HepG2 (cell line): ENCODE data around the gene MAMSTR. TPM values are rescaled to one million over a fixed set of nuclear protein-coding genes. Genes with fewer than 3 reads are reported as not detected.

ENCODE experiments used
- ATAC-seq: fragments of 200-7000 bp; cut with Tn5 transposase; 3 replicates; pipeline ENCODE4 v1.9.1; 2020; ENCODE audit warnings: mild to moderate bottlenecking, moderate library complexity
- BruUV-seq: library from RNA; stranded (reverse); fragments of 400-500 nt; replicated peaks from 2 replicates; lab custom pipeline; 2021; lab: Mats Ljungman, UMichigan
- CTCF ChIA-PET: fragments of 300-600 bp; formaldehyde crosslinking; extraction: SDS; loops from one replicate; lab custom pipeline; 2021; ENCODE audit warnings: low total read pairs, inconsistent platforms, low intra/inter-chr PET ratio; lab: Yijun Ruan, JAX
- POLR2A ChIA-PET: fragments of 350-600 bp; sonication (Branson Sonifier 250); formaldehyde crosslinking; loops from one replicate; lab custom pipeline; 2020; ENCODE audit warnings: antibody characterized with exemption, inconsistent platforms; lab: Yijun Ruan, JAX
- DNase-seq: peaks from one replicate; pipeline ENCODE4 v3.0.0-alpha.2; 2015; ENCODE audit warnings: low spot score
- FAIRE-seq: peaks from 3 replicates; lab custom pipeline; 2011; peaks lifted over from hg19 to GRCh38; lab: Jason Lieb, UNC
- H2AFZ ChIP-seq: one replicate; pipeline ENCODE4 v1.6.1; 2011; ENCODE audit warnings: low read length, inconsistent platforms
- H3K27ac ChIP-seq: fragments of 300-600 bp; 3 replicates; pipeline ENCODE4 v1.8.0; 2011; ENCODE audit warnings: mixed run types, mild to moderate bottlenecking, mixed read lengths, low read length, inconsistent platforms; ENCODE audit not compliant: insufficient read depth; ENCODE audit errors: extremely low read length
- H3K27me3 ChIP-seq, 2 experiments: fragments of 200-600 bp in 1 of 2; 2 replicates in 1 of 2; 3 replicates in 1 of 2; pipeline versions ENCODE4 v1.6.0 to v1.8.0; 2011; ENCODE audit warnings: low read length in 2 of 2, mild to moderate bottlenecking in 2 of 2, moderate library complexity in 2 of 2, inconsistent platforms in 1 of 2; ENCODE audit not compliant: insufficient read depth in 2 of 2, control insufficient read depth in 1 of 2
- H3K36me3 ChIP-seq, 2 experiments: fragments of 200-600 bp in 1 of 2; replicated peaks in 1 of 2; 2 replicates in 1 of 2; 3 replicates in 1 of 2; pipeline versions ENCODE4 v1.5.1 to v1.8.0; 2011; ENCODE audit warnings: low read length in 2 of 2, inconsistent platforms in 1 of 2; ENCODE audit not compliant: insufficient read depth in 2 of 2, control insufficient read depth in 1 of 2
- H3K4me1 ChIP-seq: 2 replicates; pipeline ENCODE4 v1.5.1; 2012; ENCODE audit warnings: low read length, inconsistent platforms; ENCODE audit not compliant: insufficient read depth
- H3K4me2 ChIP-seq: 2 replicates; pipeline ENCODE4 v1.6.0; 2011; ENCODE audit warnings: low read depth, low read length, inconsistent platforms
- H3K4me3 ChIP-seq, 3 experiments: fragments of 200-600 bp in 1 of 3; sonication (generic), shearing (Covaris generic) in 1 of 3; replicated peaks in 1 of 3; 2 replicates each; pipeline ENCODE4 v1.5.1; 2011 to 2016; ENCODE audit warnings: low read length in 3 of 3, inconsistent platforms in 2 of 3, low read depth in 2 of 3, mild to moderate bottlenecking in 2 of 3, control low read depth in 1 of 3, mixed read lengths in 1 of 3; ENCODE audit not compliant: insufficient read depth in 1 of 3
- H3K79me2 ChIP-seq: one replicate; pipeline ENCODE4 v1.6.1; 2011; ENCODE audit warnings: low read length, inconsistent platforms; ENCODE audit not compliant: insufficient read depth
- H3K9ac ChIP-seq: 2 replicates; pipeline ENCODE4 v1.6.0; 2011; ENCODE audit warnings: mild to moderate bottlenecking, low read depth, low read length, inconsistent platforms; ENCODE audit not compliant: insufficient read depth
- H3K9me3 ChIP-seq: 2 replicates; pipeline ENCODE4 v1.5.1; 2012; ENCODE audit warnings: mild to moderate bottlenecking, low read length
- H4K20me1 ChIP-seq: 2 replicates; pipeline ENCODE4 v1.6.0; 2011; ENCODE audit warnings: inconsistent platforms, mild to moderate bottlenecking, low read length, moderate library complexity; ENCODE audit not compliant: insufficient read depth
- HNRNPLL ChIP-seq: fragments of 200-400 bp; formaldehyde crosslinking; IDR thresholded peaks from 2 replicates; pipeline ENCODE4 v1.6.1; 2017; ENCODE audit warnings: mild to moderate bottlenecking, low read depth, low read length; ENCODE audit not compliant: poor library complexity, severe bottlenecking
- LCORL ChIP-seq, 2 experiments: fragments of 450-650 bp in 1 of 2; sonication (generic) in 1 of 2; formaldehyde crosslinking in 1 of 2; IDR thresholded peaks; 2 replicates each; pipeline versions ENCODE4 v1.5.0 to v1.6.1; 2017 to 2020; ENCODE audit warnings: antibody characterized with exemption in 1 of 2, missing genetic modification reagents in 1 of 2
- PCBP1 ChIP-seq: fragments of 200-400 bp; formaldehyde crosslinking; IDR thresholded peaks from 2 replicates; pipeline ENCODE4 v1.6.1; 2017; ENCODE audit warnings: mild to moderate bottlenecking, low read depth, low read length, borderline replicate concordance
- POLR2A ChIP-seq, 2 experiments: IDR thresholded peaks; 2 replicates each; pipeline ENCODE4 v1.6.1; 2011; ENCODE audit warnings: low read depth in 2 of 2, low read length in 2 of 2, mild to moderate bottlenecking in 1 of 2, moderate library complexity in 1 of 2; ENCODE audit not compliant: insufficient read depth in 1 of 2
- SKI ChIP-seq: fragments of 450-650 bp; IDR thresholded peaks from one replicate; pipeline ENCODE4 v1.6.1; 2018; ENCODE audit warnings: mild to moderate bottlenecking; ENCODE audit not compliant: partially characterized antibody
- SMYD3 ChIP-seq: sonication (generic); formaldehyde crosslinking; IDR thresholded peaks from 2 replicates; pipeline ENCODE4 v1.8.1; 2023; ENCODE audit warnings: mild to moderate bottlenecking, missing genetic modification reagents
- STAG1 ChIP-seq: sonication (generic); formaldehyde crosslinking; IDR thresholded peaks from 2 replicates; pipeline ENCODE4 v1.4.0; 2020; ENCODE audit warnings: missing genetic modification reagents
- TCF7L2 ChIP-seq: IDR thresholded peaks from 2 replicates; pipeline ENCODE4 v1.6.1; 2011; ENCODE audit warnings: mild to moderate bottlenecking, low read depth, low read length, moderate library complexity
- U2AF2 ChIP-seq: fragments of 200-400 bp; formaldehyde crosslinking; IDR thresholded peaks from 2 replicates; pipeline ENCODE4 v1.6.1; 2017; ENCODE audit warnings: low read depth, mild to moderate bottlenecking, low read length
- ZBTB46 ChIP-seq: sonication (generic); formaldehyde crosslinking; IDR thresholded peaks from 2 replicates; pipeline ENCODE4 v1.4.0; 2020; ENCODE audit warnings: mild to moderate bottlenecking, missing genetic modification reagents, borderline replicate concordance
- ZKSCAN5 ChIP-seq: sonication (generic); formaldehyde crosslinking; IDR thresholded peaks from 2 replicates; pipeline ENCODE4 v1.5.1; 2020; ENCODE audit warnings: mild to moderate bottlenecking, missing genetic modification reagents
- ZNF33B ChIP-seq: sonication (generic); formaldehyde crosslinking; IDR thresholded peaks from 2 replicates; pipeline ENCODE4 v1.5.1; 2020; ENCODE audit warnings: mild to moderate bottlenecking, missing genetic modification reagents
- ZNF441 ChIP-seq: sonication (generic); formaldehyde crosslinking; IDR thresholded peaks from 2 replicates; pipeline ENCODE4 v1.7.0; 2021; ENCODE audit warnings: missing genetic modification reagents, borderline replicate concordance
- ZNF605 ChIP-seq: sonication (generic); formaldehyde crosslinking; IDR thresholded peaks from 2 replicates; pipeline ENCODE4 v1.8.0; 2022; ENCODE audit warnings: mild to moderate bottlenecking, missing genetic modification reagents
- WGBS: methylation state at CpG from one replicate; pipeline ENCODE4 v1.1.6; 2017; ENCODE audit warnings: low lambda C conversion rate; 5-methylcytosine and 5-hydroxymethylcytosine counted together
- in situ Hi-C: cut with HindIII; loops from 2 replicates; pipeline ENCODE4 v1.10.0; 2017; ENCODE audit warnings: low pct_unique_long_range_greater_than_20kb; ENCODE audit not compliant: extremely low pct_ligation_motif_present
- intact Hi-C: fragments of 100-400 bp; cut with micrococcal nuclease; formaldehyde crosslinking; loops from one replicate; pipeline ENCODE4 v1.10.0; 2022; ENCODE audit not compliant: unreplicated experiment
- polyA plus RNA-seq, 8 experiments: library from polyadenylated mRNA; depleted of rRNA in 3 of 8; stranded (reverse) in 7 of 8; unstranded in 1 of 8; fragments of >200 nt; fragmentation: Illumina TruSeq in 4 of 8; extraction: Trizol in 4 of 8; gene quantifications; 2 replicates each; pipeline versions ENCODE4 v1.2.1 to v1.2.3, GENCODE V29; 2011 to 2016; ENCODE audit warnings: low read depth in 4 of 8, missing spikeins in 1 of 8, mixed read lengths in 1 of 8; ENCODE audit not compliant: insufficient read depth in 1 of 8
- total RNA-seq, 5 experiments: library from RNA; depleted of rRNA; stranded (reverse); fragments of >200 nt; fragmentation: Illumina TruSeq; extraction: Trizol; gene quantifications; 2 replicates each; pipeline ENCODE4 v1.2.3, GENCODE V29; 2016; ENCODE audit warnings: low read depth in 1 of 5
- TF ChIP-seq, protein P1 (sequence below): sonication (generic); formaldehyde crosslinking; IDR thresholded peaks from 2 replicates; pipeline ENCODE4 v1.4.0; 2020; ENCODE audit warnings: mild to moderate bottlenecking, missing genetic modification reagents
- TF ChIP-seq, protein P2 (sequence below): sonication (generic); formaldehyde crosslinking; IDR thresholded peaks from 2 replicates; pipeline ENCODE4 v1.8.0; 2023; ENCODE audit warnings: mild to moderate bottlenecking, missing genetic modification reagents

Gene MAMSTR
- total and polyA plus RNA-seq, 2 of the 13 experiments (the other 11 are each of a cell fraction or from before 2014, with no cell fraction given): 2.2 to 2.4 TPM

DNA sequence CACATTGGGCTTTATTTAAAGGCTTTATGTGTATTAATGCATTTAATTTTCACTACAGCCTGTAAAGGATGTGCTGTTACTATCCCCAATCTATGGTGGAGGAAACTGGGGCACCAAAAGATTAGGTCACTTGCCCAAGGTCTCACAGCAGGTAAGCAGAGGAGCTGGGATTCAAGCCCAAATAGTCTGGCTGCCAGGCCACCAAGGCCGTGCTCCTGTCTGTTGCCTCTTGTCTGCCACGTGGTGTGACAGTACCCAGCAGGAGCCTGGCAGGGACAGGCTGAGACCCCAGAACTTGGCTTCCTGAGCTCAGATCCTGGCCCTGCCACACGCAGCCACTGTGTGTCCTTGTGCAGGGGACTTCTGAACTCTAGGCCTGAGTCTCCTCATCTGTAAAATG is 51.2 kb downstream of the MAMSTR start:
- DNase-seq (no peak), FAIRE-seq (no peak), ATAC-seq (no peak)
- in situ Hi-C loops (no loop called here), intact Hi-C loops (no loop called here)
- no peak overlapping the region for H3K9ac ChIP-seq
- H3K9me3 ChIP-seq: no peaks in the 10 kb centered on the region
- H4K20me1 ChIP-seq: no peaks in the 10 kb centered on the region
- no TSS peak for BruUV-seq
- H3K4me1 ChIP-seq: peaks cover 10% of the 10 kb centered on the region
- H3K27me3 ChIP-seq: peaks cover 0 to 14% of the 10 kb centered on the region in 2 experiments; a peak in 3 of 5 replicates
- TF ChIP-seq LCORL (IDR thresholded peaks at IDR 0.05): no peak
- no peak for TF ChIP-seq LCORL (CRISPR knock-in tag; IDR thresholded peaks at IDR 0.05)
- no peak for TF ChIP-seq ZNF605
- TF ChIP-seq TCF7L2: no peak
- no peak for TF ChIP-seq STAG1 (CRISPR knock-in tag)
- no peak for TF ChIP-seq ZBTB46 (CRISPR knock-in tag)
- no peak for TF ChIP-seq SKI
- no peak for TF ChIP-seq ZNF441 (CRISPR knock-in tag)
- TF ChIP-seq, protein P1, sequence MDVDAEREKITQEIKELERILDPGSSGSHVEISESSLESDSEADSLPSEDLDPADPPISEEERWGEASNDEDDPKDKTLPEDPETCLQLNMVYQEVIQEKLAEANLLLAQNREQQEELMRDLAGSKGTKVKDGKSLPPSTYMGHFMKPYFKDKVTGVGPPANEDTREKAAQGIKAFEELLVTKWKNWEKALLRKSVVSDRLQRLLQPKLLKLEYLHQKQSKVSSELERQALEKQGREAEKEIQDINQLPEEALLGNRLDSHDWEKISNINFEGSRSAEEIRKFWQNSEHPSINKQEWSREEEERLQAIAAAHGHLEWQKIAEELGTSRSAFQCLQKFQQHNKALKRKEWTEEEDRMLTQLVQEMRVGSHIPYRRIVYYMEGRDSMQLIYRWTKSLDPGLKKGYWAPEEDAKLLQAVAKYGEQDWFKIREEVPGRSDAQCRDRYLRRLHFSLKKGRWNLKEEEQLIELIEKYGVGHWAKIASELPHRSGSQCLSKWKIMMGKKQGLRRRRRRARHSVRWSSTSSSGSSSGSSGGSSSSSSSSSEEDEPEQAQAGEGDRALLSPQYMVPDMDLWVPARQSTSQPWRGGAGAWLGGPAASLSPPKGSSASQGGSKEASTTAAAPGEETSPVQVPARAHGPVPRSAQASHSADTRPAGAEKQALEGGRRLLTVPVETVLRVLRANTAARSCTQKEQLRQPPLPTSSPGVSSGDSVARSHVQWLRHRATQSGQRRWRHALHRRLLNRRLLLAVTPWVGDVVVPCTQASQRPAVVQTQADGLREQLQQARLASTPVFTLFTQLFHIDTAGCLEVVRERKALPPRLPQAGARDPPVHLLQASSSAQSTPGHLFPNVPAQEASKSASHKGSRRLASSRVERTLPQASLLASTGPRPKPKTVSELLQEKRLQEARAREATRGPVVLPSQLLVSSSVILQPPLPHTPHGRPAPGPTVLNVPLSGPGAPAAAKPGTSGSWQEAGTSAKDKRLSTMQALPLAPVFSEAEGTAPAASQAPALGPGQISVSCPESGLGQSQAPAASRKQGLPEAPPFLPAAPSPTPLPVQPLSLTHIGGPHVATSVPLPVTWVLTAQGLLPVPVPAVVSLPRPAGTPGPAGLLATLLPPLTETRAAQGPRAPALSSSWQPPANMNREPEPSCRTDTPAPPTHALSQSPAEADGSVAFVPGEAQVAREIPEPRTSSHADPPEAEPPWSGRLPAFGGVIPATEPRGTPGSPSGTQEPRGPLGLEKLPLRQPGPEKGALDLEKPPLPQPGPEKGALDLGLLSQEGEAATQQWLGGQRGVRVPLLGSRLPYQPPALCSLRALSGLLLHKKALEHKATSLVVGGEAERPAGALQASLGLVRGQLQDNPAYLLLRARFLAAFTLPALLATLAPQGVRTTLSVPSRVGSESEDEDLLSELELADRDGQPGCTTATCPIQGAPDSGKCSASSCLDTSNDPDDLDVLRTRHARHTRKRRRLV (CRISPR knock-in tag): no peak
- TF ChIP-seq, protein P2, sequence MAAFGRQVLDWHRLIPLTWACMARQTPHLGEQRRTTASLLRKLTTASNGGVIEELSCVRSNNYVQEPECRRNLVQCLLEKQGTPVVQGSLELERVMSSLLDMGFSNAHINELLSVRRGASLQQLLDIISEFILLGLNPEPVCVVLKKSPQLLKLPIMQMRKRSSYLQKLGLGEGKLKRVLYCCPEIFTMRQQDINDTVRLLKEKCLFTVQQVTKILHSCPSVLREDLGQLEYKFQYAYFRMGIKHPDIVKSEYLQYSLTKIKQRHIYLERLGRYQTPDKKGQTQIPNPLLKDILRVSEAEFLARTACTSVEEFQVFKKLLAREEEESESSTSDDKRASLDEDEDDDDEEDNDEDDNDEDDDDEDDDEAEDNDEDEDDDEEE (CRISPR knock-in tag): no peak
- no peak for TF ChIP-seq HNRNPLL
- no peak for TF ChIP-seq SMYD3 (CRISPR knock-in tag)
- TF ChIP-seq ZKSCAN5 (CRISPR knock-in tag): no peak
- no peak for TF ChIP-seq POLR2A (IDR thresholded peaks at IDR 0.05; ENCODE audit: insufficient read depth in 1 of 2, low read depth in 2 of 2, low read length in 2 of 2)
- TF ChIP-seq U2AF2: no peak
- TF ChIP-seq PCBP1: no peak
- no peak for TF ChIP-seq ZNF33B (CRISPR knock-in tag)
- TF ChIP-seq, all 625 proteins: peak for 0
- POLR2A ChIA-PET: no interaction called here
- Histone ChIP-seq H3K4me2 (no peak overlapping the region), H3K36me3 (no peaks in the 10 kb centered on the region), H3K27ac (no peak overlapping the region), H3K79me2 (no peaks in the 10 kb centered on the region), H2AFZ (no peak overlapping the region), H3K4me3 (no peak overlapping the region)
- CTCF ChIA-PET: no interaction called here
- no CpG with 5 or more reads among the region's 3 CpGs for WGBS
